Measurements from ENCODE around the gene TRIP12. TPM values are rescaled to one million over a fixed set of nuclear protein-coding genes. Genes with fewer than 3 reads are reported as not detected.
A peak's percentile ranks its signal among the peaks of the same experiment; 100 is the strongest.

TRIP12 gene
- 175 TPM for total RNA-seq (2021; ENCODE audit: unreplicated experiment)
- polyA plus RNA-seq (2012) = 69.1 and 77.1 TPM in 2 replicates
- Bru-seq, nascent RNA = percentile 91 among the genes with signal in this experiment
- BruChase-seq, experiment 1, labeled RNA remaining after a 6-hour chase = percentile 93 among the genes with signal in this experiment
- percentile 89 among the genes with signal in this experiment for BruChase-seq, experiment 2, labeled RNA remaining after a 2-hour chase
- long read RNA-seq, partial matches to known transcripts = 27 of 71 reads
- long read RNA-seq, other reads (novel, unspliced or antisense) = 44 of 71 reads

DNA sequence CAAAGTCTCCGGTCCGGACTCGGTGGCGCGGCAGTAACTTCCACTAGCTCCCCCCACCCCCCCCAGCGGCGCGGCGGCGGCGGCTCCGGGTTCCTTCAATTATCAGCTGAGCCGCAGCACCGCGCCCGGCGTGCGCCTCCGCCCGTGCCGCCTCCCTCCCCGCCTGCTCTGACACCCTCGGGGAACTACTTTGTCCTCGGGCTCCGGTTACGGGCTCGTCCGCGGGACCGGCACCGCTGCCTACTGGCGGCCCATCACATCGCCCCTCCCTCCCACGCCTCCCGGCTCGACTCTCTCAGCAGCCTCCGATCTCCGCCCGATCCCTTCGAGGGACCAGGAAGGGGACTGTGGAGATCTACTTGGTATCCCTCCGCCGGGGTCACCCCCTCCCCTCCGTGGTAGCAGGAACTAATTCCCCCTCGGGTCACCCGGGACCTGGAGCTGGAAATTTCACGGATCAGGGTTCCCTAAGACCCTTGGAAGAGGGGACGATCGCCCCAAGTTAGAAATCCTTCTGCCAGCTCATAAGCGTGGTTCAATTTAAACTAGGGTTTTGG is at the start of gene TRIP12:
Gene TRIP12, minus strand, starts transcription at position 118 of the 557 bp plus-strand sequence. CDS start 41,930 bp downstream, outside the sequence.
- POLR2A ChIA-PET = interaction anchor here (0.5 to 1.4 kb wide), 2 partner anchors 10 to 17 kb away, joined by 3 to 7 read pairs; no protein-coding TSS in a partner anchor
- H3K4me1 ChIP-seq (ENCODE audit: control insufficient read depth in 1 of 2, insufficient read depth in 2 of 2, low read length in 2 of 2) = peaks cover 14 to 17% of the 10 kb centered on the region in 2 experiments; a peak in 3 of 4 replicates
- ATAC-seq (peak; percentile 79), DNase-seq (ENCODE audit: low read depth, low spot score) (peak; percentile 89)
- H3K79me2 ChIP-seq (ENCODE audit: insufficient read depth, low read length) = peaks cover 69% of the 10 kb centered on the region
- peaks cover 6% of the 10 kb centered on the region; the same call in 1 of the 2 replicates for H4K20me1 ChIP-seq (ENCODE audit: insufficient read depth)
- H3K27ac ChIP-seq (ENCODE audit: low read depth, low read length) = peak within 1 kb of the TSS; percentile 77
- intact Hi-C loops (cut with micrococcal nuclease) = loop anchor here (5.0 to 10.0 kb wide), 2 partner anchors 690 to 873 kb away; no protein-coding TSS in a partner anchor
- BruUV-seq (replicated peaks) = no TSS peak
- no peaks in the 10 kb centered on the region for H3K9me3 ChIP-seq (ENCODE audit: control insufficient read depth in 1 of 2, insufficient read depth in 1 of 2, low read depth in 1 of 2, low read length in 2 of 2)
- H3K9ac ChIP-seq (ENCODE audit: low read length) = peak within 1 kb of the TSS; percentile 73
- RAD21 ChIA-PET (ENCODE audit: low non-redundant PET in 1 of 2, low total read pairs in 2 of 2, uncharacterized antibody in 2 of 2, unreplicated experiment in 2 of 2) = no interaction called here
- H2AFZ ChIP-seq (ENCODE audit: low read depth, low read length, poor library complexity, severe bottlenecking) = peak within 1 kb of the TSS; percentile 93
- peak within 1 kb of the TSS; percentile 77 to 94 for H3K4me3 ChIP-seq (replicated peaks in 1 of 2; ENCODE audit: low read depth in 1 of 2, low read length in 2 of 2)
- H3K4me2 ChIP-seq (ENCODE audit: low read length) = peak within 1 kb of the TSS; percentile 97
- H3K36me3 ChIP-seq (ENCODE audit: control insufficient read depth in 1 of 2, insufficient read depth in 2 of 2, low read length in 2 of 2) = peaks cover 0 to 7% of the 10 kb centered on the region in 2 experiments; a peak in 1 of 4 replicates
- H3K9me2 ChIP-seq (ENCODE audit: insufficient read depth) = no peaks in the 10 kb centered on the region
- no peaks in the 10 kb centered on the region for H3K27me3 ChIP-seq (ENCODE audit: insufficient read depth, low read length)
- CTCF ChIA-PET = no interaction called here
- TF ChIP-seq EGR1 (IDR thresholded peaks at IDR 0.05; ENCODE audit: low read depth) (peak; percentile 71), TCF7L2 (IDR thresholded peaks at IDR 0.05; ENCODE audit: borderline replicate concordance, extremely low read depth, insufficient read depth, insufficient read length) (peak; percentile 74), SP1 (IDR thresholded peaks at IDR 0.05; ENCODE audit: low read depth) (peak; percentile 48; the same call in 1 of the 2 replicates), ZNF274 (IDR thresholded peaks at IDR 0.05; ENCODE audit: low read depth, low read length) (no peak), ELF1 (IDR thresholded peaks at IDR 0.05; ENCODE audit: borderline replicate concordance, low read depth) (peak; percentile 76), SIN3A (IDR thresholded peaks at IDR 0.05; ENCODE audit: low read depth) (0 out of 2 replicates have a peak, but pooled peaks have one; percentile 18)
- TF ChIP-seq, protein P1, sequence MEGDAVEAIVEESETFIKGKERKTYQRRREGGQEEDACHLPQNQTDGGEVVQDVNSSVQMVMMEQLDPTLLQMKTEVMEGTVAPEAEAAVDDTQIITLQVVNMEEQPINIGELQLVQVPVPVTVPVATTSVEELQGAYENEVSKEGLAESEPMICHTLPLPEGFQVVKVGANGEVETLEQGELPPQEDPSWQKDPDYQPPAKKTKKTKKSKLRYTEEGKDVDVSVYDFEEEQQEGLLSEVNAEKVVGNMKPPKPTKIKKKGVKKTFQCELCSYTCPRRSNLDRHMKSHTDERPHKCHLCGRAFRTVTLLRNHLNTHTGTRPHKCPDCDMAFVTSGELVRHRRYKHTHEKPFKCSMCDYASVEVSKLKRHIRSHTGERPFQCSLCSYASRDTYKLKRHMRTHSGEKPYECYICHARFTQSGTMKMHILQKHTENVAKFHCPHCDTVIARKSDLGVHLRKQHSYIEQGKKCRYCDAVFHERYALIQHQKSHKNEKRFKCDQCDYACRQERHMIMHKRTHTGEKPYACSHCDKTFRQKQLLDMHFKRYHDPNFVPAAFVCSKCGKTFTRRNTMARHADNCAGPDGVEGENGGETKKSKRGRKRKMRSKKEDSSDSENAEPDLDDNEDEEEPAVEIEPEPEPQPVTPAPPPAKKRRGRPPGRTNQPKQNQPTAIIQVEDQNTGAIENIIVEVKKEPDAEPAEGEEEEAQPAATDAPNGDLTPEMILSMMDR (IDR thresholded peaks at IDR 0.05 in 2 of 3, conservative IDR thresholded peaks at IDR 0.05 in 1 of 3; ENCODE audit: borderline replicate concordance in 1 of 3, insufficient read depth in 1 of 3, low read depth in 2 of 3, low read length in 2 of 3) = no peak
